Measurements from ENCODE around the gene PPP1R2. TPM values are rescaled to one million over a fixed set of nuclear protein-coding genes. Genes with fewer than 3 reads are reported as not detected.
"Not testable (repeated sequence)": the region's sequence is repeated elsewhere in the genome, so short reads cannot be mapped to it uniquely, and the experiment has no call there.

The PPP1R2 gene
- total RNA-seq, 2 donors from 2014 or later: 88.6 to 129 TPM

- DNase-seq (ENCODE audit: low spot score in 2 of 2) (no peak), ATAC-seq (no peak)
- Mint-ChIP-seq H3K9me3 (no peaks in the 10 kb centered on the region), H3K27ac (no peak overlapping the region), H3K36me3 (peaks cover 0 to 28% of the 10 kb centered on the region in 2 donors)
These were observed 16.6 kb downstream of the PPP1R2 start for GRCh38 chr3:195526492-195526891.

DNA sequence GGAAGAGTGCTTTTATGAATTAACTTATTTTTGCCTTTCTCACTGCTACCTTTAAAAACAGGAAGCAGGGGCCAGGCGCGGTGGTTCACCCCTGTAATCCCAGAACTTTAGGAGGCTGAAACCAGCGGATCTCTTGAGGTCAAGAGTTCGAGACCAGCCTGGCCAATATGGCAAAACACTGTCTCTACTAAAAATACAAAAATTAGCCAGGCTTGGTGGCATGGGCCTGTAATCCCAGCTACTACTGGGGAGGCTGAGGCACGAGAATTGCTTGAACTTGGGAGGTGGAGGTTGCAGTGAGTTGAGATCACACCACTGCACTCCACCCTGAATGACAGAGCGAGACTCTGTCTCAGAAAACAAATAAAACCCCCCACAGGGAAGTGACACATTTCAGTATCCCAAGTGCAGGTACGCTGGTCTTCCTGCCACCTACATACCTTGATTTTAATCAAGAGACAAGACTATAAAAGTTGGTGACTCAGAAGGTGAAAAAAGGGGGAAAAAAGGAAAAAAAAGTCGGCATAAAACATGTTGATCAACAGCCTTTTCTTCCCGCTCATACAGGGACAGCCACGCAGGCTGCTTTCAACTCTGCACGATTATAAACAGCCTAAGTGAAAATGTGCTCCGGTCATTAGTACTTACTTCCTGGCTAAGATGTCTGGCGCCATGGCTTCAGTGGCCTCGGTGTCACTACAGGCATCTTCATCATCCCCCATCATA is 18.8 kb downstream of the PPP1R2 start:
- ATAC-seq (peak; percentile 88 to 92), DNase-seq (ENCODE audit: low spot score in 2 of 2) (no peak)
- Mint-ChIP-seq H3K27ac (peak overlapping the region; percentile 54 to 75), H3K36me3 (peaks cover 0 to 23% of the 10 kb centered on the region in 2 donors), H3K9me3 (no peaks in the 10 kb centered on the region)

DNA sequence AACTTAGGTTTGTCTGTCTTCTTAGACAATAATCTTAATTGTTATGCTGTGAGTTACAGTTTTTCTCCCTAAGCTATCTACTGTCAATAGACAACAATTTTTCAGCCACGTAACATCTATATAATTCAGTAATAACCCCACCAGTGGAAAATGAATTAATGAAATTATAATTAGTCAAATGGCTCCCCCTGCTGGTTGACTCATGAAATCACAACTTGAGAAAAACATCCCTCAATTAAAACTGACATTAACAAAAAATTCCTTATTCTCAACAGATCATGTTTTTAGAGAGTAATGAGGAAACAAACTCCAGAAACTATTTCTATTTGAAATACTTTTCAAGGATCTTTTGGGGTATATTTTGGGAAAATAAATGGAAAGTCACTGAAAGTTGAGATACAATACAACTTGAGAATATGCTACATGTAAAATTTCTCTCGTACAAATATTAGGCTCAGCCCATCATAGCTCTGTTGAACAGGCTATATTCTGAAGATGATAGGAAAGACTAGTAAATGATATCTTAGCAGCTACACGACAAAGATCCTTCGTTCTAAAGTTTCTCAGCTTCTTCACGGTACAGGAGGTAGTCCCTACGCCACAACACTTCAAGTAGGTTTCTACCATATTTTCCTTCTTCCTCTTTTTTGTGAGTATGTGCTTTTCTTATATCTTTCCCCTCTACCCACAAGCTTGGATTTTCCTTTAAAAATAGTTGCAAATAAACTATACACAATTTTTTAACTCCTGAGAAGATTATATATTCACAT is 20.7 kb downstream of the PPP1R2 start:
- ATAC-seq (no peak), DNase-seq (ENCODE audit: low spot score in 2 of 2) (no peak)
- Mint-ChIP-seq H3K9me3 (no peaks in the 10 kb centered on the region), H3K36me3 (peaks cover 0 to 7% of the 10 kb centered on the region in 2 donors), H3K27ac (peak overlapping the region in 1 of 2 donors; percentile 65)

- Mint-ChIP-seq H3K27ac (no peak overlapping the region), H3K9me3 (no peaks in the 10 kb centered on the region), H3K36me3 (peaks cover 0 to 46% of the 10 kb centered on the region in 2 donors)
- DNase-seq (ENCODE audit: low spot score in 2 of 2) (no peak), ATAC-seq (no peak)
These were observed 26.1 kb downstream of the PPP1R2 start for GRCh38 chr3:195517030-195517429.

DNA sequence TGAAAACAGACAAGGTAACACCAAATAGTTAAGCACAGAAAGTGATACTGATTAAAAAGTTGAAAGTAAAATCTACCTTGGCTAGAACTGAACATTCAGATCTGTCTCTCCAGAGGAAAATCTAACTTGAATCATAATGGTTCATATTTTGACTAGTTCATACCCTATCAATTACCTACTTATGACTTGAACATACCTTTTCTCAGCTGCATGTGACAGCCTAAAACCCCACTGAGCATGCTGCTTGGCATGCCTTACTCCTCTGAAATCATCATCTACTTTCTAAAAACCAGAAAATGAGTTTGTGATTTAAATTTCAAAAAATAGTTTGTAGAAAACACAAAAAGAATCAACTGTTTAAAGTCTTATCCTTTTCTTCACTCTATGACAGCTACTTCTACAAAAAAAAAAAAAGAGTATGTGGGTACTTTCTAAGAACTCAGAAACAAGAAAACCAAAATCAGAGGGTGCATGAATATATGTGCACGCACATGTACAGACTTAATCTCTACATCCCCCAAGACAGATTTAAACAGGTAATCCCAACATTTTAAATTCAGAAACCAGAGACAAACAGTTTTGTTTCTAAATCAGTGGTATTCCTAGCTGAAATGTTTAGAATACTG is 28.4 kb downstream of the PPP1R2 start:
- H3K9me3 Mint-ChIP-seq; DNase-seq (ENCODE audit: low spot score in 2 of 2): not testable (repeated sequence)
- ATAC-seq: peak; percentile 83 to 98
- Mint-ChIP-seq H3K36me3 (peaks cover 0 to 55% of the 10 kb centered on the region in 2 donors), H3K27ac (peak overlapping the region; percentile 69 to 92)

DNA sequence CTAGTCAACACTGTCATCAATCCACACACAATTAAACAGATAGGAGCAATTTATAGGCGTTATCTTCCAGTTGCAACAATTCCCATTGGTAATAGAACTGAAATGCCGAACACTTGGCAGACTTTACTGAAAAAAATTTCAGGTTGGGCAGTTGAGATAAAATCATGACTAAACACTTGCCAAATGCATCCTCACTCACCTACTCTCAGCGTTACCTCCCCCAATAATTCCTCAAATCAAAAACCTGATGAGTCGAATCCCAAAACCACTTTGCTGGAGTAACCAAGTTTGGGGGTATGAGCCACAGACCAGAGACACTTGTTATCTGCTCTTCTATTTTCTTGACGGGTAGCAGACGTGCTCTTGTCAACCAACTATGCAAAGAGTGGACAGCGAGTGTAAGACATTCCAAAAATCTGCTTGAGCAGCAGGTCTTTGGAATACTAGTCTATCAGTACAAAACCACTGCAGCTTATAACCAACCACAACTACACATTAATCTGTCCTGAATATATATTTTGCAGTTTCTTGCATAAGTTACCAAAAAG is 30.3 kb downstream of the PPP1R2 start:
- peaks cover 0 to 59% of the 10 kb centered on the region in 2 donors for H3K36me3 Mint-ChIP-seq
- DNase-seq (ENCODE audit: low spot score in 2 of 2) (no peak), ATAC-seq (peak in 1 of 2 donors; percentile 16)
- no peaks in the 10 kb centered on the region for H3K9me3 Mint-ChIP-seq
- peak overlapping the region in 1 of 2 donors; percentile 23 for H3K27ac Mint-ChIP-seq

DNA sequence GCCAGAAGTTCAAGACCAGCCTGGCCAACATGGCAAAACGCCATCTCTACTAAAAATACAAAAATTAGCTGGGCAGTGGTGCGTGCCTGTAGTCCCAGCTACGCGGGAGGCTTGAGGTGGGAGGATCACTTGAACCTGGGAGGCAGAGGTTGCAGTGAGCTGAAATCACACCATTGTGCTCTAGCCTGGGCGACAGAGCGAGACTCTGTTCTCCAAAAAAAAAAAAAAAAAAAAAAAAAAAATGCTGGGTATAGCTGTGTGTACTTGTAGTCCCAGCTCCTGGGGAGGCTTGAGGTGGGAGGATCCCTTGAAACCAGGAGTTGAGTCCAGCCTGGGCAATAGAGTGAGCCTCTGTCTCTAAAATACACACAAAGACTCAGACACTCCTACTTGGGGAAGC is 32.0 kb downstream of the PPP1R2 start:
- peaks cover 0 to 50% of the 10 kb centered on the region in 2 donors for H3K36me3 Mint-ChIP-seq
- H3K27ac Mint-ChIP-seq: no peak overlapping the region
- no peak for DNase-seq (ENCODE audit: low spot score in 2 of 2)
- no peak for ATAC-seq
- H3K9me3 Mint-ChIP-seq: no peaks in the 10 kb centered on the region

- H3K36me3 Mint-ChIP-seq: peaks cover 0 to 25% of the 10 kb centered on the region in 2 donors
- H3K9me3 Mint-ChIP-seq: no peaks in the 10 kb centered on the region
- ATAC-seq: no peak
- DNase-seq (ENCODE audit: low spot score in 2 of 2): no peak
- H3K27ac Mint-ChIP-seq: peak overlapping the region in 1 of 2 donors; percentile 3
These were observed 34.9 kb downstream of the PPP1R2 start for GRCh38 chr3:195508185-195508584.

GRCh38 chr3:195475614-195476013 is 67.5 kb downstream of the PPP1R2 start:
- ATAC-seq (no peak), DNase-seq (ENCODE audit: low spot score in 2 of 2) (no peak)
- Mint-ChIP-seq H3K36me3 (no peaks in the 10 kb centered on the region), H3K9me3 (no peaks in the 10 kb centered on the region), H3K27ac (no peak overlapping the region)

DNA sequence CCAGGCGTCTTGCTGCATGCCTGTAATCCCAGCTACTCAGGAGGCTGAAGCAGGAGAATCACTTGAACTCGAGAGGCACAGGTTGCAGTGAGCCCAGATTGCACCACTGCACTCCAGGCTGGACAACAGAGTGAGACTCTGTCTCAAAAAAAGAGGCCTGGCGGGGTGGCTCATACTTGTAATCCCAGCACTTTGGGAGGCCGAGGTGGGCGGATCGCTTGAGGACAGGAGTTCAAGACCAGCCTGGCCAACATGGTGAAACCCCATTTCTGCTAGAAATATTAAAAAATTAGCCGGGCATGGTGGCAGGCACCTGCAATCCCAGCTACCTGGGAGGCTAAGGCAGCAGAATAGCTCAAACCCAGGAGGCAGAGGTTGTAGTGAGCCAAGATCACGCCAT is 68.0 kb downstream of the PPP1R2 start:
- not testable (repeated sequence) for DNase-seq (ENCODE audit: low spot score in 2 of 2); ATAC-seq; H3K9me3 Mint-ChIP-seq; H3K36me3 Mint-ChIP-seq; H3K27ac Mint-ChIP-seq

GRCh38 chr3:195468841-195469240 is 74.3 kb downstream of the PPP1R2 start:
- ATAC-seq (no peak), DNase-seq (ENCODE audit: low spot score in 2 of 2) (no peak)
- Mint-ChIP-seq H3K36me3 (peaks cover 8 to 23% of the 10 kb centered on the region in 2 donors), H3K27ac (peak overlapping the region in 1 of 2 donors; percentile 84), H3K9me3 (peaks cover 9 to 16% of the 10 kb centered on the region in 2 donors)

GRCh38 chr3:195468391-195468776 is 74.7 kb downstream of the PPP1R2 start:
- DNase-seq (ENCODE audit: low spot score in 2 of 2): no peak
- peaks cover 8 to 23% of the 10 kb centered on the region in 2 donors for H3K36me3 Mint-ChIP-seq
- H3K27ac Mint-ChIP-seq: peak overlapping the region; percentile 81 to 84
- H3K9me3 Mint-ChIP-seq: peaks cover 9 to 16% of the 10 kb centered on the region in 2 donors
- peak in 1 of 2 donors; percentile 76 for ATAC-seq

DNA sequence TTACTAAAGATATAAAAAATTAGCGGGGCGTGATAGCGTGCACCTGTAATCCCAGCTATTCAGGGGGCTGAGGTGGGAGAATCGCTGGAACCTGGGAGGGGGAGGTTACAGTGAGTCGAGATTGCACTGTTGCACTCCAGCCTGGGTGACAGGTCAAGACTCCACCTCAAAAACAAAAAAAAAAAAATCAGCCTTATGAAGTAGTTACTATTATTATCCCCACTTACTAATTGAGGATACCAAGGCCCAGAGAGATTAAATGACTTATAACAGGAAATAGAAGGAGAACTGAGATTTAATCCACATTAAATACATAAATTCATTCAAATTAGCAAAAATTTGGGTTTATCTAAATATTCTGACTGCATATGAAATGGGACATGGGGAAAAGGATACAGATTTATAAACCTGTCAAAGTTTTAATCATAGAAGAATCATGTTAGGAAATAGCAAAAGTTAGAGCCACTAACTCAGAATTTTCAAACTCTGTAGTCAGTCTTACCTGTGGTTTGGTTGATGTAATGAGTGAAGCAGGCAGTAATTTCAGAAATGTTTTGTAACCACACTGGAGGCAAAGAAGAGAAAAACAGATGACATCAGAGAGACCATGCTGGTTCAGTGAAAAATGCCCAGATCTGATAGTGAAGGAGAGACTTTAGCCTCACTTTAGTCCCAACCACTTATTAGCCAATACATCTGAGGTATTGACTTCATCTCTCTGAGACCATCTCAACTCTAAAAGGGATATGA is 75.3 kb downstream of the PPP1R2 start:
- ATAC-seq (peak; percentile 92 to 98), DNase-seq (ENCODE audit: low spot score in 2 of 2) (no peak)

DNA sequence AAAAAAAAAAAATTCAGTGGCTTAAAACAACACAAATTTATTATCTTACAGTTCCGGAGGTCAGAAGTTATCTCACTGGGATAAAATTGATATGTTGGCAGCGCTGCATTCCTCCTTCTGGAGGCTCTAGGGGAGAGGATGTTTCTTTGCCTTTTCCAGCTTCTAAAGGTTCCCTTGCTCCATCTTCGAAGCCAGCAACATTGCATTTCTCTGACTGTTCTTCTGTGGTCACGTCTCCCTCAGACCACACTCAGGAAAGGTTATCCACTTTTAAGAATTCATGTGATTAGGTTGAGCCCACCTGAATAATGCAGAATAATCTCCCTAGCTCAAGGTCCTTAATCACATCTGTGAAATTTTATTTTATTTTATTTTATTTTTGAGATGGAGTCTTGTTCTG is 76.9 kb downstream of the PPP1R2 start:
- DNase-seq (ENCODE audit: low spot score in 2 of 2) (no peak), ATAC-seq (no peak)
- Mint-ChIP-seq H3K36me3 (peaks cover 8 to 23% of the 10 kb centered on the region in 2 donors), H3K27ac (peak overlapping the region in 1 of 2 donors; percentile 16), H3K9me3 (peaks cover 9 to 16% of the 10 kb centered on the region in 2 donors)

More for the DNA sequence above, 75.3 kb downstream of the PPP1R2 start:
- Mint-ChIP-seq H3K9me3 (peaks cover 9 to 16% of the 10 kb centered on the region in 2 donors), H3K27ac (peak overlapping the region; percentile 81 to 84), H3K36me3 (peaks cover 8 to 23% of the 10 kb centered on the region in 2 donors)

All from activated naive CD4-positive, alpha-beta T cell treated with anti-CD3 and anti-CD28 coated beads, Interleukin-2, amount 50 U/mL, for 72 hours (primary cell).